RWPE1 (cell line): ENCODE results near the gene ANTXR1.

Experiments used
- CTCF ChIA-PET: fragments of 350-600 bp; sonication (Branson Sonifier 250); formaldehyde crosslinking; extraction: SDS; loops from one replicate; lab custom pipeline; 2021; lab: Yijun Ruan, JAX
- POLR2A ChIA-PET: fragments of 400-600 bp; formaldehyde crosslinking; extraction: SDS; loops from one replicate; lab custom pipeline; 2020; ENCODE audit warnings: antibody characterized with exemption; ENCODE audit not compliant: low non-redundant PET; lab: Yijun Ruan, JAX
- DNase-seq: peaks from one replicate; pipeline ENCODE4 v3.0.0; 2012; ENCODE audit warnings: low spot score
- H3K27ac ChIP-seq: fragments of 450-650 bp; 2 replicates; pipeline ENCODE4 v1.5.1; 2017
- CTCF ChIP-seq: fragments of 450-650 bp; conservative IDR thresholded peaks from 2 replicates; pipeline ENCODE4 v1.5.1; 2017; ENCODE audit warnings: low read depth, mild to moderate bottlenecking

The ANTXR1 gene

GRCh38 chr2:69067866-69068265, 54.9 kb downstream of the ANTXR1 start:
- CTCF ChIA-PET = interaction anchor here (0.6 kb wide), 1 partner anchor 114 kb away, joined by 3 read pairs; no protein-coding TSS in a partner anchor
- H3K27ac ChIP-seq = peak overlapping the region; percentile 37; the same call in 1 of the 2 replicates
- TF ChIP-seq CTCF = no peak
- POLR2A ChIA-PET = interaction anchor here (0.7 kb wide), 1 partner anchor 11 kb away, joined by 3 read pairs; no protein-coding TSS in a partner anchor
- peak; percentile 20 for DNase-seq

- no peak overlapping the region for H3K27ac ChIP-seq
- POLR2A ChIA-PET = no interaction called here
- no peak for DNase-seq
- TF ChIP-seq CTCF = no peak
- CTCF ChIA-PET = interaction anchor here (0.9 kb wide), 1 partner anchor 58 kb away, joined by 3 read pairs; the partner anchor contains the start of gene ANTXR1
Measured at GRCh38 chr2:69070969-69071368, 58.0 kb downstream of the ANTXR1 start.

- no peak overlapping the region for H3K27ac ChIP-seq
- CTCF ChIA-PET = interaction anchor here (0.6 kb wide), 1 partner anchor 104 kb away, joined by 3 read pairs; no protein-coding TSS in a partner anchor
- POLR2A ChIA-PET = no interaction called here
- TF ChIP-seq CTCF = no peak
- DNase-seq = no peak
Measured at GRCh38 chr2:69073928-69074570, 61.1 kb downstream of the ANTXR1 start.

- no peak overlapping the region for H3K27ac ChIP-seq
- TF ChIP-seq CTCF = no peak
- CTCF ChIA-PET = interaction anchor here (0.6 kb wide), 1 partner anchor 103 kb away, joined by 3 read pairs; no protein-coding TSS in a partner anchor
- POLR2A ChIA-PET = no interaction called here
- no peak for DNase-seq
Measured at GRCh38 chr2:69074918-69075317, 61.9 kb downstream of the ANTXR1 start.

GRCh38 chr2:69075486-69075885, 62.5 kb downstream of the ANTXR1 start:
- DNase-seq = no peak
- CTCF ChIA-PET = interaction anchor here (0.6 kb wide), 1 partner anchor 68 kb away, joined by 3 read pairs; no protein-coding TSS in a partner anchor
- no peak for TF ChIP-seq CTCF

GRCh38 chr2:69076601-69077000, 63.6 kb downstream of the ANTXR1 start:
- ChIA-PET POLR2A (no interaction called here), CTCF (no interaction called here)
- no peak for TF ChIP-seq CTCF
- no peak overlapping the region for H3K27ac ChIP-seq
- DNase-seq = no peak

More at GRCh38 chr2:69075486-69075885, 62.5 kb downstream of the ANTXR1 start:
- POLR2A ChIA-PET = no interaction called here
- H3K27ac ChIP-seq = no peak overlapping the region
